Body of pancreas (tissue), 4 donors: ENCODE measurements around the gene GOSR1.

ENCODE experiments used
- POLR2A ChIP-seq, 3 donors: fragments of 450-650 bp; IDR thresholded peaks; one replicate each; pipeline ENCODE4 v1.6.1; 2016; ENCODE audit warnings: antibody characterized with exemption in 3 of 3, mild to moderate bottlenecking in 2 of 3
- TF ChIP-seq, protein P1 (sequence below), 7 experiments: fragments of 450-650 bp in 4 of 7; fragments of 200-600 bp in 3 of 7; sonication (generic) in 3 of 7; IDR thresholded peaks; one replicate each; pipeline ENCODE4 v1.5.1; 2016 to 2019; ENCODE audit warnings: antibody characterized with exemption in 7 of 7

DNA sequence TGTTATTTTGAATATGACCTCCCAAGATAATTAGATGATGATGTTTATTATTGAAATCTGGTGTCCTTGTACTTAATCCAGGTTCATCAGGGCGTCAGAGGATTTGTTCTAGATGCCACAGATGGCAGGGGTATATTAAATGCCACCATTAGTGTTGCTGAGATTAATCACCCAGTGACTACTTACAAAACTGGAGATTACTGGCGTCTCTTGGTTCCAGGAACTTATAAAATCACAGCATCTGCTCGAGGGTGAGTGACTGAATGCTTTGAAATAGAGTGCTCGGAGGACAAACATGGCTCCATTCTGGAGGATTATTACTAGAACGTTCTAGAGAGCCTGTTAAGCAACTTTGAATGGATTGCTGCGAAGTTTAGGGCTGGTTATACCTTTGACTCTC is 33.5 kb upstream of the GOSR1 start:
- TF ChIP-seq POLR2A (IDR thresholded peaks at IDR 0.05): no peak
- TF ChIP-seq, protein P1, sequence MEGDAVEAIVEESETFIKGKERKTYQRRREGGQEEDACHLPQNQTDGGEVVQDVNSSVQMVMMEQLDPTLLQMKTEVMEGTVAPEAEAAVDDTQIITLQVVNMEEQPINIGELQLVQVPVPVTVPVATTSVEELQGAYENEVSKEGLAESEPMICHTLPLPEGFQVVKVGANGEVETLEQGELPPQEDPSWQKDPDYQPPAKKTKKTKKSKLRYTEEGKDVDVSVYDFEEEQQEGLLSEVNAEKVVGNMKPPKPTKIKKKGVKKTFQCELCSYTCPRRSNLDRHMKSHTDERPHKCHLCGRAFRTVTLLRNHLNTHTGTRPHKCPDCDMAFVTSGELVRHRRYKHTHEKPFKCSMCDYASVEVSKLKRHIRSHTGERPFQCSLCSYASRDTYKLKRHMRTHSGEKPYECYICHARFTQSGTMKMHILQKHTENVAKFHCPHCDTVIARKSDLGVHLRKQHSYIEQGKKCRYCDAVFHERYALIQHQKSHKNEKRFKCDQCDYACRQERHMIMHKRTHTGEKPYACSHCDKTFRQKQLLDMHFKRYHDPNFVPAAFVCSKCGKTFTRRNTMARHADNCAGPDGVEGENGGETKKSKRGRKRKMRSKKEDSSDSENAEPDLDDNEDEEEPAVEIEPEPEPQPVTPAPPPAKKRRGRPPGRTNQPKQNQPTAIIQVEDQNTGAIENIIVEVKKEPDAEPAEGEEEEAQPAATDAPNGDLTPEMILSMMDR (IDR thresholded peaks at IDR 0.05): no peak
